Thyroid gland (tissue), 4 donors: Measurements from ENCODE around the gene STAMBP.

Experiments
- CTCF ChIP-seq, 6 experiments: fragments of 200-600 bp in 3 of 6; fragments of 450-650 bp in 3 of 6; sonication (generic) in 3 of 6; IDR thresholded peaks; one replicate each; pipeline ENCODE4 v1.5.1; 2016 to 2019; ENCODE audit warnings: antibody characterized with exemption in 6 of 6, mild to moderate bottlenecking in 2 of 6, inconsistent platforms in 1 of 6, moderate library complexity in 1 of 6
- POLR2A ChIP-seq, 2 donors: fragments of 450-650 bp; IDR thresholded peaks; one replicate each; pipeline ENCODE4 v1.6.1; 2017; ENCODE audit warnings: antibody characterized with exemption in 2 of 2, mild to moderate bottlenecking in 2 of 2, moderate library complexity in 1 of 2

- TF ChIP-seq CTCF (IDR thresholded peaks at IDR 0.05) (no peak), POLR2A (IDR thresholded peaks at IDR 0.05) (no peak)
Measured at GRCh38 chr2:73855526-73855925, 26.8 kb downstream of the STAMBP start.
